ENCODE results near the gene FAM20B. TPM values are rescaled to one million over a fixed set of nuclear protein-coding genes. Genes with fewer than 3 reads are reported as not detected.

FAM20B gene
- total and polyA plus RNA-seq, 2 experiments from 2014 or later: 10.9 to 16.2 TPM

- Histone ChIP-seq H3K9me3 (ENCODE audit: low read depth) (no peaks in the 10 kb centered on the region), H3K4me3 (no peak overlapping the region), H3K36me3 (no peaks in the 10 kb centered on the region), H3K27me3 (no peaks in the 10 kb centered on the region), H3K4me1 (ENCODE audit: low read depth) (peaks cover 19% of the 10 kb centered on the region), H3K27ac (peak overlapping the region; percentile 13)
- DNase-seq (ENCODE audit: low read depth in 1 of 2, low spot score in 1 of 2): no peak
- no peak for TF ChIP-seq CTCF (IDR thresholded peaks at IDR 0.05; ENCODE audit: low read depth, low read length)
These were observed 21.9 kb downstream of the FAM20B start for GRCh38 chr1:179047636-179047997.

DNA sequence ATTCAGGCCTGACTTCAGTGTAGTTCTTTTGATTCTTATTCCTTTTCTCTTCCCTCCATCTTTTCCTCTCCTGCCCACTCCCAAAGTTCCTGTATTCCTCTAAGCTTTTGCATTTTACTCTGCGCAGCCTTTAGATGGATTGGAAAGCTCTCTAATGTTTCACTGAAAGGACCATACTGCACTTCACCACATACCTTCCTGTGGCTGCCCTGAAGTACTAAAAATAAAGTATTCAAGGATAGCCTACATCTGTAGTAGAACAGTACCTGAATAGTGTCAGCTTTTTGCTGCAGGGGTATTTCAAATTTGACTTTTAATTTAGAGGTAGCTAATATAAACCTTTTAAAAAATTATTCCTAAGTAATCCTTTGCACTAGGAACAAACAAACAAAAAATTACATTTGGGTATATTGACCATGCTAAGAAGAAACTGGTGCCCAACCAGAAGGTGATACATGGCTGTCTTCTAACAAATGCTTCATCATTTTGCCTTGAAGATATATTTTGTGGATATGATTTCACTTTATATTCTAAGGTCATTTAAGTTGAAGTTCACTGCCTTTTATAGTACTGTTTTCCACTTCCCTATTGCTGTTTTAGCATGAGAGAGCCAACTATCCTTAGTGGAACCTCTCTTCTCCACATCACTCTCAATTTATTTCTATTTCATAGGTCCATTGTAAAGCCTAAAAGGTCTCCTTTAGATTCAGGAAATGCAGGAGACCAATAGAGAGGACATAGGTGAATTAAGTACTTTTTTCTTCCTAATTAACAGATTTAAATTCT, 22.8 kb downstream of the FAM20B start:
- no peak for TF ChIP-seq CTCF (IDR thresholded peaks at IDR 0.05; ENCODE audit: low read depth, low read length)
- no peak overlapping the region for H3K27ac ChIP-seq

DNA sequence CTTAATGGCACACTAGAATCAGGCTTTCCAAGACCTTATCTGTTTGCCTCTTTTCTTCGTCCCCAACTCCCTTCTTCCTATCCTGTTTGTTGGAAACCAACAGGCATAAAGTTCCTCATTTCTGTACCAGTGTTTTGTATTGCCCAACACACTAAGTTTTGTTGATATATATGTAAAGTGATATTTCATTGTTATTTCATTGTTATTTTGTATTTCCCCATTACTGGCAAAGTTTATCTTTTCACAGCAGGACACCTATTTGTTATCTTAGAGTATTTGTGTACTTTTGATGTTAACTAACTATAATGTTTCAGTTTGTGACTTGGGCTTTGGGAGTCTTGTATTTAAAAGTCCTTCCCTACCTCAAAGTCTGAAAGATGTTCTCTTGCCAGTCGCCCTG, 27.1 kb downstream of the FAM20B start:
- no peak overlapping the region for H3K27ac ChIP-seq
- H3K4me1 ChIP-seq (ENCODE audit: low read depth): peaks cover 16% of the 10 kb centered on the region
- no peaks in the 10 kb centered on the region for H3K36me3 ChIP-seq
- DNase-seq (ENCODE audit: low read depth in 1 of 2, low spot score in 1 of 2): no peak
- no peaks in the 10 kb centered on the region for H3K9me3 ChIP-seq (ENCODE audit: low read depth)
- TF ChIP-seq CTCF (IDR thresholded peaks at IDR 0.05; ENCODE audit: low read depth, low read length): no peak
- H3K4me3 ChIP-seq: no peak overlapping the region
- no peaks in the 10 kb centered on the region for H3K27me3 ChIP-seq

More for the DNA sequence above, 22.8 kb downstream of the FAM20B start:
- Histone ChIP-seq H3K9me3 (ENCODE audit: low read depth) (no peaks in the 10 kb centered on the region), H3K27me3 (no peaks in the 10 kb centered on the region), H3K4me3 (no peak overlapping the region), H3K4me1 (ENCODE audit: low read depth) (peaks cover 19% of the 10 kb centered on the region), H3K36me3 (no peaks in the 10 kb centered on the region)
- peak in 1 of 2 donors; percentile 14 for DNase-seq (ENCODE audit: low read depth in 1 of 2, low spot score in 1 of 2)

DNA sequence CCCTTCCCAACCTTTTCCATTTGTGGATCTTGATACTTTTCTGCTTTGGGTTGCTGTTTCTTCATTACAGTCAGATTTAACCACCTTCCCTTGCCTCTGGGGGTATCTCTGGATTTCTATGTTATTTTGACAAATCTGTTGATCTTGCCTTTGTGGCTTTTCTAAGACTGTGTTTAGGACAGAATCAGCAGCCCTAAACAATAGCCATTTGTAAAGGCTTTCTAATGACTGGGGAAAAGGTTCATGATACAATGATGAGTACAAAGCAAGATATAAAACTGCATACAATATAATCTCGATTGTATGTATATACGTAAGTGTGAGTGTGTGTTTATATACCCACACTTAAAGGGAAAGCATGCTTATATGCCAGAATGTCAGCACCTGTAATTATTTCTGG, 27.8 kb downstream of the FAM20B start:
- Histone ChIP-seq H3K4me3 (no peak overlapping the region), H3K27me3 (no peaks in the 10 kb centered on the region), H3K27ac (no peak overlapping the region), H3K36me3 (no peaks in the 10 kb centered on the region), H3K4me1 (ENCODE audit: low read depth) (peaks cover 13% of the 10 kb centered on the region), H3K9me3 (ENCODE audit: low read depth) (no peaks in the 10 kb centered on the region)
- no peak for DNase-seq (ENCODE audit: low read depth in 1 of 2, low spot score in 1 of 2)
- TF ChIP-seq CTCF (IDR thresholded peaks at IDR 0.05; ENCODE audit: low read depth, low read length): no peak

DNA sequence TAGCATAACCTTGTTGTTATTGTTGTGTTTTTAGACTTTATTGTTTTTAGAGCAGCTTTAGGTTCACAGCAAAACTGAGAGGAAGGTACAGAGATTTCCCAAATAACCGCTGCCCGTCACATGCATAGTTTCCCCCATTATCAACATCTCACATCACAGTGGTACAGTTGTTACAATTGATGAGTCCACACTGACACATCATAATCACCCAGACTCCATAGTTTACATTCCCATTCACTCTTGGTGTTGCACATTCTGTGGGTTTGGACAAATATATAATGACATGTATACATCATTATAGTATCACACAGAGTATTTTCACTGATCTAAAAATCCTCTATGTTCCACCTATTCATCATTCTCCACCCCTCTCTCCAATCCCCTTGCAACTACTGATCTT, 30.2 kb downstream of the FAM20B start:
- no peaks in the 10 kb centered on the region for H3K27me3 ChIP-seq
- no peak overlapping the region for H3K4me3 ChIP-seq

More for the DNA sequence above, 30.2 kb downstream of the FAM20B start:
- H3K27ac ChIP-seq: no peak overlapping the region
- peaks cover 8% of the 10 kb centered on the region for H3K4me1 ChIP-seq (ENCODE audit: low read depth)
- DNase-seq (ENCODE audit: low read depth in 1 of 2, low spot score in 1 of 2): no peak
- no peak for TF ChIP-seq CTCF (IDR thresholded peaks at IDR 0.05; ENCODE audit: low read depth, low read length)
- H3K9me3 ChIP-seq (ENCODE audit: low read depth): no peaks in the 10 kb centered on the region
- H3K36me3 ChIP-seq: no peaks in the 10 kb centered on the region

Data from cardiac muscle cell (in vitro differentiated cells and primary cell).